ENCODE data around the gene ABCC10.
A peak's percentile ranks its signal among the peaks of the same experiment; 100 is the strongest.
"Not testable (repeated sequence)": the region's sequence is repeated elsewhere in the genome, so short reads cannot be mapped to it uniquely, and the experiment has no call there.

The ABCC10 gene, protein sequence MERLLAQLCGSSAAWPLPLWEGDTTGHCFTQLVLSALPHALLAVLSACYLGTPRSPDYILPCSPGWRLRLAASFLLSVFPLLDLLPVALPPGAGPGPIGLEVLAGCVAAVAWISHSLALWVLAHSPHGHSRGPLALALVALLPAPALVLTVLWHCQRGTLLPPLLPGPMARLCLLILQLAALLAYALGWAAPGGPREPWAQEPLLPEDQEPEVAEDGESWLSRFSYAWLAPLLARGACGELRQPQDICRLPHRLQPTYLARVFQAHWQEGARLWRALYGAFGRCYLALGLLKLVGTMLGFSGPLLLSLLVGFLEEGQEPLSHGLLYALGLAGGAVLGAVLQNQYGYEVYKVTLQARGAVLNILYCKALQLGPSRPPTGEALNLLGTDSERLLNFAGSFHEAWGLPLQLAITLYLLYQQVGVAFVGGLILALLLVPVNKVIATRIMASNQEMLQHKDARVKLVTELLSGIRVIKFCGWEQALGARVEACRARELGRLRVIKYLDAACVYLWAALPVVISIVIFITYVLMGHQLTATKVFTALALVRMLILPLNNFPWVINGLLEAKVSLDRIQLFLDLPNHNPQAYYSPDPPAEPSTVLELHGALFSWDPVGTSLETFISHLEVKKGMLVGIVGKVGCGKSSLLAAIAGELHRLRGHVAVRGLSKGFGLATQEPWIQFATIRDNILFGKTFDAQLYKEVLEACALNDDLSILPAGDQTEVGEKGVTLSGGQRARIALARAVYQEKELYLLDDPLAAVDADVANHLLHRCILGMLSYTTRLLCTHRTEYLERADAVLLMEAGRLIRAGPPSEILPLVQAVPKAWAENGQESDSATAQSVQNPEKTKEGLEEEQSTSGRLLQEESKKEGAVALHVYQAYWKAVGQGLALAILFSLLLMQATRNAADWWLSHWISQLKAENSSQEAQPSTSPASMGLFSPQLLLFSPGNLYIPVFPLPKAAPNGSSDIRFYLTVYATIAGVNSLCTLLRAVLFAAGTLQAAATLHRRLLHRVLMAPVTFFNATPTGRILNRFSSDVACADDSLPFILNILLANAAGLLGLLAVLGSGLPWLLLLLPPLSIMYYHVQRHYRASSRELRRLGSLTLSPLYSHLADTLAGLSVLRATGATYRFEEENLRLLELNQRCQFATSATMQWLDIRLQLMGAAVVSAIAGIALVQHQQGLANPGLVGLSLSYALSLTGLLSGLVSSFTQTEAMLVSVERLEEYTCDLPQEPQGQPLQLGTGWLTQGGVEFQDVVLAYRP (N-terminal part only)

DNA sequence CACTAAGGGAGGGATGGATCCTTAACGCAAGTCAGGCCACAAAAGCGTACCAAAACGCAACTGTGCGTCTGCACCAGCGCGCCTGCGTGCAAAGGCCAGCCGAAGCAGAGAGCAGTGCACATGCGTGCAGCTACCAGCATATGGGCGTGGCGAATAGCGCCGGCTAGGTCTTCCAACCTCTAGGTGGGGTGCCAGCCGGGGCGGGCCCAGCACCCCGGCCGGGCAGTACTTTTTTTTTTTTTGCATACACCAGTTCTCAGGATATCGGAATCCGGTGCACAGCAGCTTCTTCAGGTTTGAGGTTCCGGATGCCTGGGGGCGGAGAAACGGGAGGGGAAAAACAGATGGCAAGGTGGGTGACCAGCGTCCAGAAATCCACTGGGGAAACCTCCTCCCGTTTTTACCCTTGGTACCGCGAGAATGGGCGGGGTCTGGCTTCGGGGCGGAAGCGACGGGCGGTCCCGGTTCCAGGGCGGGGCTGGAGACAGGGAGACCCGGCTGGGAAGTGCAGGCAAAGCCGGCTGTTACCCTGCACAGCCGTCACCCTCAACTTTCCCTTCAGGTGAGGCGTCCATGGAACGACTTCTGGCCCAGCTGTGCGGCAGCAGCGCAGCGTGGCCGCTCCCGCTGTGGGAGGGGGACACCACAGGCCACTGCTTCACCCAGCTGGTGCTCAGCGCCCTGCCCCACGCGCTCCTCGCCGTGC is at the start of gene ABCC10:
Gene ABCC10 (plus strand): TSS at position 136 of the 706 bp plus-strand sequence. CDS start 438 bp downstream, at position 574.
- DNase-seq, result peak; percentile 56

DNA sequence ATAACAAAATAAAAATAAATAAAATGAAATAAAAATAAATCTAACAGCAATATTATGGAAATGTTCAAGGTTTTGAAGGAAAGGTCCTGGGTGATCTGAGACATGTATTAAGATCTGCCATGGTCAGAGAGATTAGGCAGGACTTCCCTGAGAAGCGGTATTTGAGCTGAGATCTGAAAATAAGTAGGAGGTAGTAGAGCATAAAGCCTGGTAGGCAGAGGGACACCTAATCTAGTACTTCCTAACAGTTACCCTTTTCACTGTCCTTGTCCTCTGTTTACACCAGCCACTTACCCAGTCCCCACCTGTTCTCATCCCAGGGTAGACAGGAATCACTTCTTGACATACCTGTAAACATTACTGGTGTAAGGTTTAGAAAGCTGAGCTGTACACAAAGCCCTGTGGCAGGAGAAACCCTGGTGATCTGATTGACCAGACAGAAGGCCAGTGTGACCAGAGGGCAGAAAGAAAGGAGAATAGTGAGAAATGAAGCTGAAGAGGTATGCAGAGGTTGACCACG is 49.6 kb upstream of the ABCC10 start:
- DNase-seq, result no peak

DNA sequence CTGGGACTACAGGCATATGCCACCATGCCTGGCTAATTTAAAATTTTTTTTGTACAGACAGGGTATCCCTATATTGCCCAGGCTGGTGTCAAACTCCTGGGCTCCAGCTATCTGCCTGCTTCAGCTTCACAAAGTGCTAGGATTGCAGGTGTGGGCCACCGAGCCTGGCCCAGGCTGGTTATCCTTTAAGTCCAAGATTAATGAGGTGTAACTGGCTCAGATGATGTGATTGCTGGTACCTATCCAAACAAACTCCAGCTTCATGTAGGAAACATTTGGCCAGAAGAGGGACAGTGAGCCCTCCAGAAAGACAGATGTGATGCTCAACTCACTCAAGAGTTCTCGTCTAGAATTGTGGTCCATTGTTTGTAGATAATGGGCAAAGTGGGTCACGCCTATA is 48.7 kb upstream of the ABCC10 start:
- no peak for DNase-seq

DNA sequence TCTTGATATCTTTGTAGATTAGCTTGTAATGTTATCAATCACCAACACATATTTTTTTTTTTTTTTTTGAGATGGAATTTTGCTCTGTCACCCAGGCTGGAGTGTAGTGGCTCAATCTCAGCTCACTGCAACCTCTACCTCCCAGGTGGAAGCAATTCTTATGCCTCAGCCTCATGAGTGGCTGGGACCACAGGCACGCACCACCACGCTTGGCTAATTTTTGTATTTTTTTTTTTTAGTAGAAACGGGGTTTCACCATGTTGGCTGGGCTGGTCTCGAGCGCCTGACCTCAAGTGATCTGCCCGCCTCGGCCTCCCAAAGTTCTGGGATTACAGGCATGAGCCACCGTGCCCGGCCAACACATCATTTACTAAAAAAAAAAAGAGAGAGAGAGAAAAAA is 46.5 kb upstream of the ABCC10 start:
- DNase-seq, result not testable (repeated sequence)

DNA sequence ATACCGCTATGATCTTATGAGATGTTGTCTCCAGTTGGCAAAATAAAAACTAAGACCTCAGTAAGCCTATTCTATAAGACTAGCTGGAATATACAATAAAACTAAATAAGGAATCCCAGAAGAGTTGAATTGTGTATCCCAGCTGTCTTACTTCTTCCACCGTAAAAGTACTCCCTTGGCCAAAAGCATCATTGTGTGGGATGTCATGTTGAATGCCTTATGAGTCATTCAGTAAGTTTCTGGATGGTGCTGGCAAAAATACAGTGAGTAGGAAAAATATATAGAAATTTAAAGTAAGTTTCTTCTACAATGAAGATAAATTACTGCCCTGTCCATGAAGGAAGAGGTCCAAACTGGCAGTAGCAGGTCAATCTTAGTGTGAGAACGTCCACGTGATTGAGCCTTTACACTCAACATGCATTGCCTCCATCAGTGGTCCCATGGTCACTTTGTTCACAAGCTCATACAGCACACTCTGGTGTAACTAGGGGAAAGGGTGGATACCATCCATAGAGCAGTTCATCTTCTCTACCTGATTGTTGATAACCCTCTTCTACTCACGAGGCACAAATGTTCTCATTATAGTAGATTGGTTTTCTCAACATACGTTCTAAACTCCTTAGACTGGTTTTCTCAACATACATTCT is 44.2 kb upstream of the ABCC10 start:
- DNase-seq, result no peak

DNA sequence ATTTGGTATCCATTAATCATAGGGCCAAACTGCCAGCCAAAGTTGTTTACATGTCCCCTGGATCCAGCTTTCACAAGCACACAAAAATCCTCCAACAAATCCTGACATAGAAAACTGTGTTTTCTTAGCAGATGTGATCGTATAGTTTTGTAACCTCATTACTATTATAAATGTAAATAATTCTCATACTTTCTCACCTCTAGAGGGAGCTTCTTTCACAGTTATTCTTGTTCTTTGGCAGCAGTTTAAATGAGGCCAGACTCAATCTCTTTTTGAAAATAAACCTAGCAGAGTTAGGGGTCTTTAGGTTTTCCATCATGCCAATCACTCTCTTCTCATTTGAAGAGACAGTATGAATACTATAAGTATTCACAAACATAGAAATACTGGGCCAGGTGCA is 40.8 kb upstream of the ABCC10 start:
- DNase-seq, result peak; percentile 31

DNA sequence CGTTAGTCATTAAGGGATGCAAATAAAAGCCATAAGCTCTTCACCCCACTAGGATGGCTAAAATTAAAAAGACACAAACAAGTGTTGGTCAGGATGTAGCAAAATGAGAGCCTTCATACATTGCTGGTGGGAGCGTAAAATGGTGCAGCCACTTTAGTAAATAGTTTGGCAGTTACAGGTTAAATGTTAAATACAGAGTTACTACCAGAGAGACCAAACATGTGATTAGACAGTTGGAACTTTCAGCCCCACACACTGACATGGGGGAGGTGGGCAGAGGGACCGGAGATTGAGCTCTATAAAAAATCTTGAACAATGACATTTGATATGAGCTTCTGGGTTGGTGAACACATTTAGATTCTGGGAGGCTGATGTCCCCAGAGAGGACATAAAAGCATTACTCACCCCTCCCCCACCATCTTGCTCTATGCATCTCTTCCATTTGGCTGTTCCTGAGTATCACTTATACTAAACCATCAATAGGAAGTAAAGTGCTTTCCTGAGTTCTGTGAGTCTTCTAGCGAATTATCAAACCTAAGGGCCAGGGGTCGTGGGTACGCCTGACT is 37.5 kb upstream of the ABCC10 start:
- no peak for DNase-seq

DNA sequence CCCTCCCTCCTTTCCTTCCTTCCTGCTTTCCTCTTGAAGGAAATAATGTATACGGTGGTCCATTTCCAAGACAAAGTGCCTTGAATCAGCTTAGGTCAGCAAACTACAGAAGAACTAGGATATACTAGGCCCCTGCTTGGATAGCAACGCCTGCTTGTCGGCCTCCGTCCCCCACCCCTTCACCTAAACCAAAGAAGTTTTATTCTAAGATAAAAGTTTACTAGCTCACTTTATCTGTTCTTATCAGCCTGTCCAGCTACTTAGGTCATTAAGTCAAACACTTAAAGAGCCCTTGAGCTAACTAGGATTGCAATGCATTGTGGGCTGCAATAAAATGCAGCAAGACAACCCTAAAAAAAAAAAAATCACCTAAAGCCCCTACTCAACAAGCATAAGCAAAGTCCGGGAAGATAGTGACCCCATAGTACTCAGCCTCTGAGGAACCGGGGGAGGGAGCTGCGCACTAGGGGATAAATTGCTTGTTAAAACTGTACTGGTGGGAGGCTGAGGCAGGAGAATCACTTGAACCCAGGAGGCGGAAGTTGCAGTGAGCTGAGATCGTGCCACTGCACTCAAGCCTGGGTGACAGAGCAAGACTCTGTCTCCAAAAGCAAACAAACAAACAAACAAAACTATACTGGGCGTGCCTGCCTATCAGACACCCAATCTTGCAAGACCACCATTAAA is 36.4 kb upstream of the ABCC10 start:
- DNase-seq, result not testable (repeated sequence)

DNA sequence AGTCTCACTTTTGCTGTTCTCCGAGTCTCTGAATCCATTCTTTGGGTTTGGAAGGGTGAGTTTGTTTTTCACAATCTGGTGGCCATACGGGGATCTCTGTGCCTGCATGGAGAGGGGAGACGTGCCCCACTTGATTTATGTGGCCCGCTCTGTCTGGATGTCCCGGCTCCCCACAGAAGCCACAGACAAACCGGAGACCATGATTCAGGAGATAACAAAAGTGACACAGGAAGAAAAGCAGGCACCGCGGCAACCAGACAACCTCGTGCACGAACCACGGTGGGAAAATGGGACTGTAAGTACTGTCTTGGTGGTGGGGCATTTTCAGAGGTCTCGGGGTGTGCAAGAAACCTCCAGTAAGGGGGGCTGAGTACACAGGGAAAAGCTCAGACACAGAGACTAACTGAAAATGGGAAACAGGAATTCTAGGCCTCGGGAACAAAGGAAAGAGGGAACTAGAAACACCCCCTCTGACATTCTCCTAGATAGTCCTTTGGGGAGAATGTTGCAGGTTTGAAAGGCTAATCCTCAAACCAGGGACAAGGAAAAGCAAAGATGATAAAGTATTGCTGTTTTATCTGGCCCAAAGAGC is 35.8 kb upstream of the ABCC10 start:
- DNase-seq, result no peak

DNA sequence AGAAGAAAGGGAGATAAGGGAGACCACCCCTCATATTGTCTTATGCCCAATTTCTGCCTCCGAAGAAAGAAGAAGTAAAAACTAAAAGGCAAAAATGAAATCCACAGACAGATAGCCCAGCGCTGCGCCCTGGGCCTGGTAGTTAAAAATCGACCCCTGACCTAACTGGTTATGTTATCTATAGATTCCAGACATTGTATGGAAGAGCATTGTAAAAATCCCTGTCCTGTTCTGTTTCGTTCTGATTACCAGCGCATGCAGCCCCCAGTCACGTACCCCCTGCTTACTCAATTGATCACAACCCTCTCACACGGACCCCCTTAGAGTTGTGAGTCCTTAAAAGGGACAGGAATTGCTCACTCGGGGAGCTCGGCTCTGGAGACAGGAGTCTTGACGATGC is 34.2 kb upstream of the ABCC10 start:
- DNase-seq, result not testable (repeated sequence)

DNA sequence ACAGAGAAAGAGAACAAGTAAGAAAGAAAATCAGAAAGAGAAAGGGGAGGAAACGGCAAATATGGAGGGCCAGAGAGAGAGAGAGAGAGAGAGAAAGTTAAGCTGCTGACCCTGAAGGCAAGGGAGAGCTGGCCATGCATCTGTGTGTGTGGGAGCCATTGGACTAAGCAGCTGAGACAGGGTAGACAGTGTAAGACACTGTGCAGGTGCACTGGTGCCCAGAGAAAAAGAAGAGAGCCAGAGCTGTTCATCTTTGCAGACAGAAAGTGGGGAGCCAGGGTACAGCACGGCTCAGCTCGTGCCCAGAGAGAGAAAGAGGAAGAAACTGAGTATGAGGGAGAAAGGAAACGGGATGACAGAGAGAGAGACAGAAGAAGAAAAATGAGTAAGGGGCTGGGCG is 33.7 kb upstream of the ABCC10 start:
- DNase-seq, result no peak

DNA sequence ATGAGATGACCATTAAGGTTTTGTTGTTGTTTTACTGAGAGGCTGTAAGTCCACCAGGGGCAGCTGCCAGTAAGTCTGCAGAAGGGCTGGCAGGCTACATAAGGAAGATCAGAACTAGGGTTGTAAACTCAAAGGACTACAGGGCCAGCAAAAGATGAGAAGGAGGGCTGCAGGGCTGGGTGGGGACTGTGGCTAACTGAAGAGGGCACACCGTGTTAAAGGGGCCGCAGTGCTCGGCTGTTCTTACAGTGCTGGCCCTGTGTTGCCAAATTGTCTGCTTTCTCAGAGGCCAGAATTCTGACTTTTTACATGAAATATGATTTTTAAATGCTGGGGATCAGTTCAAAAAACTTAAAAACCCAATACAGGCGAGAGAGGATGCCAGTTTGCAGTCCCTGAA is 32.4 kb upstream of the ABCC10 start:
- no peak for DNase-seq

DNA sequence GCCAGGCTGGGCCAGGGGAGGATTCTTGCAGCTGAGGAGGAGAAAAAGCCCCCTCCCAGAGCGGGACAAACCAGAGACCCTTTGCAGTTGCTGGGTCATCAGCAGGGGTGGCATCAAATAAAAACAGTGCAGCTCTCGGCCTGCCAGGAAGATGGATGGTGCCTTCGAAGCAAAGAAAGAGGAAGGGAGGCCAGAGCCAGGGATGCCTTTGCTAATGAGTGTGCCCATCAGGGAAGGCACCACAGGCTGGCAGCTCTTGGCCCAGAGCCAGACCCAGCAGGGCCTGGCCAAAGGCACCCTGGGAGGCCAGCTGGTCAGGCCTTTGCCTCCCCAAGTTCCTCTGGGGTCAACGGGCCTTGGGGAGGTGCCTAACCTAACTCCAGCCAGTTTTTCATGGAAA is 31.6 kb upstream of the ABCC10 start:
- no peak for DNase-seq

DNA sequence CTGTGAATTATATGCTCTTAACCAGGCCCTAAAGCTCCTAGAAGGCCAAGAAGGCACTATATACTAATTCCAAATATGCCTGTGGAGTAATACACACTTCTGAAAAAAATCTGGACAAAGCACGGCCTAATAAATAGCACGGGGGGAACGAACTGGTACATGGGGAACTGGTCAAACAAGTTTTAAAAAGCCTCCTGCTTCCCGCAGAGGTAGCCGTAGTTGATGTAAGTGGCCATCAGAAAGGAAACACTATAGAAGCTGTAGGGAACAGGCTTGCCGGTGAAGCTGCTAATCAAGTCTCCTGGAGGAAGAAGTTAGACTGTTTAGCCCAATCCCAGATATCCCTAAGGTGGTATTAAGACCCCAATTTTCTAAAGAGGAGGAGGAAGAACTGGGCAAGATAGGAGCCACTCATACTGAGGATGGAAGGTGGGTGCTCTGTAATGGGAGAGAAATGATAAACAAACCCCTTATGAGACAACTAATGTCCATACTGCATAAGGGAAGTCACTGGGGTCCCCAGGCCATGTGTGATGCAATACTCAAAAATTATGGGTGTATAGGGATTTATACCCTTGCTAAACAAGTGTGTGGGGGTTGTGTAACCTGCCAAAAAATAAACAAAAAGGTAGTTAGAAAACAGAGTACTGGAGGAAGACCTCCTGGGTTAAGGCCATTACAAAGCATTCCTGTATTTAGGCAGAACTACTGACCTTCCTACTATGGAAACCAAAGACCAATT is 30.8 kb upstream of the ABCC10 start:
- no peak for DNase-seq

DNA sequence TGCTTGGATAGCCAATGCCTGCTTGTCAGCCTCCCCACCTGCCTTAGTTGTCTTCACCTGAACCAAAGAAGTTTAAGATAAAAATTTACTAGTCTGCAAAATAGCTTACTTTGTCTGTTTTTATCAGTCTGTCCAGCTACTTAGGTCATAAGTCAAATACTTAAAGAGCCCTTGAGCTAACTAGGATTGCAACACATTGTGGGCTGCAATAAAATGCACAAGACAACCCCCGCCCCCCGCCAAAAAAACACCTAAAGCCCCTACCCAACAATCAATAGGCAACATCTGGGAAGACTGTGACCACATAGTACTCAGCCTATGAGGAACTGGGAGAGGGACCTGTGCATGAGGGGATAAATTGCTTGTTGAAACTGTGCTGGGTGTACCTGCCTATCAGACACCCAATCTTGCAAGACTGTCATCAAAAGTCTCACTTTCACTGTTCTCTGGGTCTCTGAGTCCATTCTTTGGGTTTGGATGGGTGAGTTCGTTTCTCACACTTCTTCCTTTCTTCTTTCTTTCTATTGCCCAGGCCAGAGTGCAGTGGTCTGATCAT is 27.3 kb upstream of the ABCC10 start:
- DNase-seq, result no peak

DNA sequence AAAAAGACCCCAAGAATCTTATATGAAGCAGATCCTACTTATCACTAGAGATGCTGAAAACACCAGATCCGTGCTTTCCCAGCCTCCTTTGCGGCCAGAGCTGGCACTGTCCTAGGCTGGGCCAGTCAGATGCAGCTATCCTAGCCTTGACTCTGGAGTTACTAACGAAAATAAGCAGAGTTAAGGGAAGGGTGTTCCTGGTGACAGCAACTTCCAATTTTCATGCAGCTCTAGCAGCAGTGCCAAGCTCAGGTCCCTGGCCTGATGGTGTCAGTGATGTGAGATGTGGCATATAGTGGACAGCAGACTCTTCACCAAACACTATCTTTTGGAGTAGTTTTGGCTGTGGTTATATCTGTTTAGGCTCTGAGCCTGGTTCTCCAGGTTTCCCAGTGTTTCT is 25.6 kb upstream of the ABCC10 start:
- DNase-seq, result no peak

DNA sequence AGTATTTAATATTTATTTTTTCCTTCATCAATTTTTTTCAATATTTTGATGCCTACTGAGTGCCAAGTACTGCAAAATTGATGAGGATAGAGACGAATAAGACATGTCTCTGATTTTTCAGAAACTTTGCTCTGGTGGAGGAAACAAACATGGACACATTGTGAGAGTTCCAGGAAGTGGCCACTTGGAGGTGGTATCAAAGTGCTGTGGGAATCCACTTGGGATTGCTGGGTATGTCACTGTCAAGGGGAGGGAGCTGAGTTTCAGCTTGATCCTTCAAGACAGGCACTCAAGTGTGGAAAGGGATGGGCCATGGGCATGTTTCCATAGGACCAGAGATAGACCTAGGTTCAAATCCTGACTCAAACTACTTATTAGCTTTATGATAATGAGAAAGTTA is 24.5 kb upstream of the ABCC10 start:
- DNase-seq, result no peak

DNA sequence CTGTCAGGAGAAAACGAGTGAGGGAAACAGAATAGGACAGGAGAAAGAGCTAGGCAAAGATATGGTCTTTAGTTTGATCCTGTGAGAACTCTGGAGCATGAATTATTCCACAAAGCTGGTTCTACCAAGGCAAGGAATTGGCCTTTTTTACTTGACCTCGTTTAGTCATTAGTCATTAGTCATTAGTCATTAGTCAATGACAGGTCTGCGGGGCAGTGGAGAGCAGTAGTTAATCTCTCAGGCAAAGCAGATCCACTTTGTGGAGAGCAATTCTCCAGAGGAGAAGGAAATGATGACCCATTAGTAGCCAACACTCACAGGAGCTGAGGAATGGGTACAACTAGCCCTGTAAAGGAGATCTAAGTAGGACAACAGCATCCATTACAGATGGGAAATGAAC is 22.0 kb upstream of the ABCC10 start:
- no peak for DNase-seq

DNA sequence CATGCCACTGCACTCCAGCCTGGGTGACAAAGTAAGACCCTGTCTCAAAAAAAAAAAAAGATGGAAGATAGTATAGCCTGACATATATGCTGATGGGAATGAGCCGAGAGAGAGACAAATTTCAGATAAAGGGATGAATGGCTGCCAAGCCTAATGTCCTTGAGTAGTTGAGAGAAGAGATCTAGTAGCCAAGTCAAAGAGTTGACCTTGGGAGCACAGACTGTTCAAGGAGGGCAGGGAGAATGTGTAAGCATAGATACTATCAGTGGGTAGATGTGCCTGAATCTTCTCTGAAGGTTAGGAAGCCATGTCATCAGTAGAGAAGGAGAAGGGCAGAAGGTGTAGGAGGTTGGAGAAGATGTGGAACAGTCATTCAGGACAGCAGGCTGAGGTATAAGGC is 20.0 kb upstream of the ABCC10 start:
- no peak for DNase-seq
